ENCODE data around the gene KCTD3.

The KCTD3 gene

DNA sequence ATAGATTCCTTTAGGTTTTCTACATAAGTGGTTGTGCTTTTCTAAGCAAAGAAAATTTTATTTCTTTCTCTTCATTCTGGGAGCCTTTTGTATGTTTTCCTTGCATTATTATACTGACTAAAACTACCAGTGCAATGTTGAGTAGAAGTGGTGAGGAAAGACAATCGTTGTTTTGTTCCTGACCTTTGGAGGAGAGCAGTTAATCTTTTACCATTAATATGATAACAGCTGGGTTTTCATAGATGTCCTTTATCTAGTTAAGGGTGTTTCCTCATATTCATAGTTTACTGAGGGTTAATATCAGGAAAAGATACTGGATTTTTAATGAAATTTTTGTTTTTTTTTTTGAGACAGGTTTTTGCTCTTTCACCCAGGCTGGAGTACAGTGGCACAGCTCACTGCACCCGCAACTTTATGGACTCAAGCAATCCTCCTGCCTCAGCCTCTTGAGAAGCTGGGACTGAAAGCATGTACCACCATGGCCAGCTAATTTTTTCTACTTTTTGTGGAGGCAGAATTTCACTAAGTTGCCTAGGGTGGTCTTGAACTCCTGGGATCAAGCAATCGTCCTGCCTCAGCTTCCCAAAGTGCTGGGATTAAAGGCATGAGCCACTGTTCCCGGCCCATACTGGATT is 9.0 kb upstream of the KCTD3 start:
- DNase-seq = no peak

DNA sequence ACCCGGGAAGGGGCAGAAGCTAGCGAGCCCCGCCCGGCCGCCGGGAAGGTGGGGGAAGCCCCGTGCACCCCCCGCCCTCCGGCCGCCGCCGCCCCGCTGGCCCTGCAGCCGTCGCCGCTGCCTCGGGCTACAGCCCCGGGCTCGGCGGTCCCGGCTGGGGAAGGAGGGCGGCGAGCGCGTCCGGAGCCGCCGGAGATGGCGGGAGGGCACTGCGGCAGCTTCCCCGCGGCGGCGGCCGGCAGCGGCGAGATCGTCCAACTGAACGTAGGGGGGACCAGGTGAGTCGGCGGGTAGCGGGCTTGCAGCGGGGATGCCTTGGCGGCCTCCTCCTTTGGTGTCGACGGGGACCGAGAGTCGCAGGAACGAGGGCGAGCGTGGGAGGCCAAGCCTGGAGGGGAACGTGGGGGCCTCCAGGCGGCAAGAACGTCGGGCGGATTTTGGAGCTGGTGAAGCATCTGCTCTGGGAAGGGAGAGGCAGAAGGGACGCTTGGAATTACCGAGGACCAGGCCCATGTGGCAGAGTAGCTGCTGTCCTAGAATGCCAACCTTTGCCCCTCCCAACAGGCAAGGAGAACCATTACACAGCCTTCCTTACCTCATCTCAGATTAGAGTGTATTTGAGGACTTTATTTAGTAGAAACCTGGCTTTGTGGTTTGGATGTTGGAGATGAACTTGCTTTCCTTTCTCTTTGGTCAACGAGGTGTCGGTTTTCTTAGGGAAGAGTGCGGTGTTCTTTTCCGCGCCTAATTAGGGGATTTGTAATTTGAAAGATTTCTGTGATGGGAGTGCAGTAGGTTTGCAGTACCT is 591 bp downstream of the KCTD3 start:
- DNase-seq = peak; percentile 51

DNA sequence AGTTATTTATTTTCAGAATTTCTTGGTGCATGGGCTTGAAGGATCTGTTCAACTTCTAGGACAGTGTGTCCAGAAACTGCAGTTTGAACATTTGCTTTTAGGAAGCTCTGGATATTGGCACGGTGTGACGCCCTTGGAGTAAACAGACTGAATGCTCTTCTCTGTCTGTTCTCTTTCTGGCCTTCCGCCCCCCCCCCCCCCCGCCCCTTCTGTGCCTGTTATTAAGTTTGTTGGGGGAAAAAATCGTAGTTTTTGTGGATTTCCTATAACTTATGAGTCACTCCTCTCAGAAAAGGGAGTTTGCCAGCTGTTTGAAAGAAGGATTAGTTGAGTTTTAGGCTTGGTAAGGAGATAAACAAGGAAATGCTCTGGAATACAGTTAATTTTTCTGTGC is 1.2 kb downstream of the KCTD3 start:
- DNase-seq = no peak

DNA sequence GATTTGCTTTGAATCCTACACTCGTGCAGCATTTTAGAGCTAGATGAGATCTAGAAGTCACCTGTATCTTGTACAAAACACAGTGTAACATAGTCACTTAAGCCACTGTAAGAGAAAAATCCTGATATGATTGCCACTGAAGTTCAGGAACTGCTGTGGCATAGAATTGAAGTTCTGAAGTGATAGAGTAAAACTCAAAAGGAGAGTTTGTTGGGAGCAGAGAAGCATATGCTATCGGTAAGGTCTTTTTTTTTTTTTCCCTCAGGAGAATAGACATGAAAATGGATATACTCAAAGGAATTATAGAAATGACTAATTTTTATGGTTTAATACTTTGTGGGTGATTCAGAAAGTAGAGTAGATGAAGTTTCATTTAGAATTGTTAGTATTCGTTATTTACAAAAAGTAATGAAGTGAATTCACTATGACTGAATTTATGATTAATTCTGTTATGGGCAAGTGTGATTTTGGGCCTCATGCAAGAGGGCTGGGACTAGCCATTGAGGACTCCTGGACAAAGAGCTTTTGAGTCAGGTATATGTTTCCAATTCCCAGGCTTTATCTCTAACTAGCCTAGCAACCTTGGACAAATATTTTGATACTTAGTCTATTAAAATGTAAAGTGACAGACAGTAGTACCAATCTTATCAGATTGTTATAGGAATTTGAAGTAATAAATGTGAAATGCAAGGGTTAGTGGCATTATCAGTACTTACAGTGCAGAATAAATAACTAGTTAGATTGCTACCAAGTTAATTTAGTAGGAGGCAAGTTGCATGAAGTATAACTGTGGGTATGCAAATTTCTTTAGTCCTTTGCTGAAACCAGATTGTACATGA is 3.1 kb downstream of the KCTD3 start:
- no peak for DNase-seq

DNA sequence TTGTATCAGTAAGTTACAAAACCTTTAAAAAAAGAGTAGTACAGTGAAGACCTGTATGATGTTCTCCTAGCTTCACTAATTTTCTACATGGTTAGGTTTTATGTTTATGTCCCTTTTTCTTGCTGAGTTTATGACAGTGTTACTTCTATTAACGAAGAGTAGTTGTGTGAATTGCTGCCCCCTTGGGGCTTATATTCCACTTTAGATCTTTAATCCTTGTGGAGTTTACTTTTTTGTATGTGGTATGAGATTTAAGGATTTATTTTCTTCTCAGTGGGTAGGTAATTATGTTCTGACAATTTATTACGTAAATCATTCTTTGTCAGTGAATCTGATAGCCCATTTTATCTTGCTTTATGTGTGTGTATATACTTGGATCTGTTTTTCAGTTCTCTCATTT is 14.8 kb downstream of the KCTD3 start:
- DNase-seq = no peak

DNA sequence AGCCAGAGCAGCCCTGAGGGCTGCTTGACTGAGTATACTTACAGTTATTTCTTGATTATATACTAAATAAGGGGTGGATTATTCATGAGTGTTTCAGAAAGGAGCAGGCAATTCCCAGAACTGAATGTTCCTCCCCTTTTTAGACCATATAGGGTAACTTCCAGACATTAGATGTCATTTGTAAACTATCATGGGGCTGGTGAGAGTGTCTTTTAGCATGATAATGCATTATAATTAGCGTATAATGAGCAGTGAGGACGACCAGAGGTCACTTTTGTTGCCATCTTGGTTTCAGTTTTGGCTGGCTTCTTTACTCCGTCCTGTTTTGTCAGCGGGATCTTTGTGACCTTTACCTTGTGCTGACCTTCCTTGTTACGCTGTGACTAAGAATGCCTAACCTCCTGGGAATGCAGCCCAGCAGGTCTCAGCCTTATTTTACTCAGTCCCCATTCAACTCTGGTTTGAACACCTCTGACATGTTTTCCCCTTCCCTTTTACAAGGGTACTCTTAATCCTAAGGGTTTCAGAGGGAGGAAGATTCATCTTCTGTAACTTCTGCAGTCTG is 16.2 kb downstream of the KCTD3 start:
- no peak for DNase-seq

DNA sequence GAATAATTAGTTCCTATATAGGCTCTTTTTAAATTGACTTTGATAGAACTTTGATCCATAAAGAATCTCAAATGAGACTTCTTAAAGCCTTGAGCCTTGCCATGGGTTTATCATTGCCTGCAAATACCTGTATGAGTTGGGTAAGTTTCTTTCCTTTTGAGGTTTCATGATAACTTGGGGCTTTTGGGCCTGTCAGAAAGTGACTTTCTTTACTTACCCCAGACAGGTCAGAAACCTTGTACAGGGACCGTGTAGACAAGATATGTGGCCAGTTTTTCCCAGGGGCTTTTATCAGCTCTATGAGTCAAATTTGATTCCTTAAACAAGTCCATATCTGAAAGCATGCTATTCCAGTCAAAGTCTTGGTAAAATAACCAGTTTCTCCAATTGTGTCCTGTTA is 17.3 kb downstream of the KCTD3 start:
- no peak for DNase-seq

DNA sequence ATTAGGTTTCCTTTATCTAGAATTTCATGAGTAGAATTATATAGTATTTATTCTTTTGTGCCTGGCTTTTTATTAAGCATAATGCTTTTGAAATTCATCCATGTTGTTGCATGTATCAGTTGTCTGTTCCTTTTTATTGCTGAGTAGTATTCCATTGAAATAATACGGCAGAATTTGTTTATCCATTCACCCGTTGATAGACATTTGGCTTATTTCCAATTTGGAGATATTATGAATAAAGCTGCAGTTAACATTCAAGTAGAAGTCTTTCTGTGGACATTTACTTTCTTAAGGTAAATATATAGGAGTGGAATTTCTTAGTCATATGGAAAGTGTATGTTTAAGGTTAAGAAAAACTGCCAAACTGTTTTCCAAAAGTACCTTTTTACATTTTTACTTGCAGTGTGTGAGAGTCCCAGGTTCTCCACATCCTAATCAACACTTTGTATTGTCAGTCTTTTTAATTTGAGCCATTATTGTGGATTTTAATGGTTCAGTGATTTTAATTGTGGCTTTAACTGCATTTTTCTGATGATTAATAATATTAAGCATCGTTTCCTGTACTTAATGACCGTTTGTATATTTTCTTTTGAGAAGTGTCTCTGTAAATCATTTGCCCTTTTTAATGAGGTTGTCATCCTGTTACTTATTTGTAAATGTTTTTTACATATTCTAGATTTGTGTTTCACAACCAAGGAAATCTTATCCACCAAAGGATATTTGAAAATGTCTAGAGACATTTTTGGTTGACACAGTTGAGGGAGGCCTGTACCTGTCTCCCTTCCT is 22.7 kb downstream of the KCTD3 start:
- no peak for DNase-seq

DNA sequence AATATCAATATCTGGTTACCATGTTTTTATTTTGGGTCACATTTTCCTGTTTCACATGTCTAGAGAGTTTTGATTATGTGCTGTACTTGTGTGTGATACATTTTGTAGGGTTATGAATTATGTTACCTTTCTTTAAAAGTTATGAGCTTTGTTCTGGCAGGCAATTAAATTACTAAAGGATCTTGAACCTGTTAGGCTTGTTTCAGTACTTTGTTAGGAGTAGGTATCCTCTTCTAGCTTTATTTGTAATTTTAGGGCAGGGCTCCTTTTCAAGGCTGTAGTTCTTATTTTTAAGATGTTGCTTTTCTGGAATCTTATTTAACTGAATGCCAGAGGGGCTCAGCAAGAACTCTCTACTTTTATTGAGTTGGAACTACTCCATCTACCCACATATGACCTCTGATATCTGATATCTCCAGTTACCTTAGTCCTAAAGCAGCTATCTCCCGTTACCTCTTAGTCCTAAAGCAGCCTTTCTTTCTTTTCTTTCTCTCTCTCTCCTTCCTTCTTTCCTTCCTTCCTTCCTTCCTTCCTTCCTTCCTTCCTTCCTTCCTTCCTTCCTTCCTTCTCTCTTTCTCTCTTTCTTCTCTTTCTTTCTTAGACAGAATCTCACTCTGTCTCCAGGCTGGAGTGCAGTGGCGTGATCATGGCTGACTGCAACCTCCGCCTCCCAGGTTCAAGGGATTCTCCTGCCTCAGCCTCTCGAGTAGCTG is 23.8 kb downstream of the KCTD3 start:
- no peak for DNase-seq

DNA sequence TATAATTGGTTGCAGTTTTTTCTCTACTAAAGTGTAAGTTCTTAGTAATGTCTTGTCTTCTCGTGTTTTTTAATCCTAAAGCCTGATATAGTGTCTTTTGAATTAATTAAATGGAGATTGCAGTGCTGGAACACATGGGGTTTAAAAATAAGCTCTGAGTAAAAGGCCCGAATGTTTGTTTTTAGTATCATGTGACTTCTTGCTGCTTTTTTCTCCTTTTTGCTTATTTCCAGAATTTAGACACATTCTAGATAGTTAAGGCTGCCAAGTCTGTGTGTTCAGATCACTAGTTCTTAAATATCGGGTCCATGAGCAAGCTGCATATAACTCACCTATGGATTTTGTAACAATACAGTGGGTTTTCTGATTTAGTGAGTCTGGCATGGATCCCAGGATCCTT is 27.5 kb downstream of the KCTD3 start:
- no peak for DNase-seq

DNA sequence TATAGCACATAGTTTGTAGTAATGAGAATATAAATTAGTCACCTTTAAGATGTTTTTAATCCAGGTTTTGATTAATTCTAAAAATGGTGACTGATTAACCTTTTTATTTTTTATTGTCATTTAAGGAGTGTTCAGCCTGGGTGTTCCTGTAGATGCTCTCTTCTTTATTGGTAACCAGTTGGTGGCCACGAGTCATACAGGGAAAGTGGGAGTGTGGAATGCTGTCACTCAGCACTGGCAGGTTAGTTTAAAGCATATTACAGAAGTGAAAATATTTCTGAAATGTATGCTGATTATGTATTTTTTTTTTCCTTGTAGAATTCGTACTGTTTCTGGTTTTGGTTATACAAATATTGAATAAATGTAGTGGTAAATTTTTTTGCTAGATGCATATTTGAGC is 28.1 kb downstream of the KCTD3 start:
- no peak for DNase-seq

DNA sequence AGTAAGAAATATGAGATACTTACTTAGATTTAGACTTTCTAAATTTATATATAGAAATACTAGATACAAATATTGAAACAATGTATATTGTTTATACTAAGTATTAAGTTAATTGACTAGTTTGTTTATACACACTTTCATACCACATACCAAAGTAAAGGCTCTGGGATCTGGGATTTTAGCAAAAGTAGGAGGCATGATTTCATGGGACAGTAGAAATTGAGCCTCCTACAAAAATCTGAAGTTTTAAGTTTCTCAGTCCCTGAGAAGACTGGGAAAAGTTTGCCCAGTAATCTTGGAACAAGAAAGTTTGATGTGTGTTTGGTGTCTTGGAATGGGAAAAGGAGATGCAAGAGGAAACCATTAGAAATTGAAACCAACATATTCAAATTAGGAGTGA is 30.9 kb downstream of the KCTD3 start:
- no peak for DNase-seq

DNA sequence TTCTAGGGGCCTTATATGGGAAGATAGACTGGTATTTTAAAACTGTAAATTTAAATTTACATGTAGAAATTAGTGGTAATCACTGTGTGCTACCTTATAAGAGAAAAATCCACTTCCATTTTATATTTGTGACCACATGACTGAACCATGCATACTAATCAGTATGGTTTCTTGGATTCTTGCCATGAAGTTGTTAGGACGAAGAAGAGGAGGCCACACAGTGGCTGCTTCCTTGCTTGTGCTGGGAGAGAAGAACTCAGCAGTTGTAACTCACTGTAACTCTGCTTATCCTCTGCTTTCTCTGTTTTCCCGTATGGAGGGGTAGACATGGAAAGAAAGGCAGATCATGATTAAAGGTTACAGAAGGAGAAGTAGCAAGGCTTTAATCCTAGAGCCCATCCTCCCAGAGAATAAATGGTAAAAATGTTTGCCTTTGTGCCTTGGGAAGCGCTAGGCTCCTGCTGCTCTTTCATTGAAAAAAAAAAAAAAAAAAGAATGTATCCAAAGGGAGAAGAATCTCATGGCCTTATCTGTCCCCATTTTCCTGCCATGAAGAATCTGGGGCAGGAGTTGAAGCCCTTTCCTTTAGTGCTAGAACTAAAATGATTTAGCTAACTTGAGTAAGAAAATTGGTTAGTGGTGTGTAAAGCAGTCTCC is 32.4 kb downstream of the KCTD3 start:
- peak; percentile 10 for DNase-seq

DNA sequence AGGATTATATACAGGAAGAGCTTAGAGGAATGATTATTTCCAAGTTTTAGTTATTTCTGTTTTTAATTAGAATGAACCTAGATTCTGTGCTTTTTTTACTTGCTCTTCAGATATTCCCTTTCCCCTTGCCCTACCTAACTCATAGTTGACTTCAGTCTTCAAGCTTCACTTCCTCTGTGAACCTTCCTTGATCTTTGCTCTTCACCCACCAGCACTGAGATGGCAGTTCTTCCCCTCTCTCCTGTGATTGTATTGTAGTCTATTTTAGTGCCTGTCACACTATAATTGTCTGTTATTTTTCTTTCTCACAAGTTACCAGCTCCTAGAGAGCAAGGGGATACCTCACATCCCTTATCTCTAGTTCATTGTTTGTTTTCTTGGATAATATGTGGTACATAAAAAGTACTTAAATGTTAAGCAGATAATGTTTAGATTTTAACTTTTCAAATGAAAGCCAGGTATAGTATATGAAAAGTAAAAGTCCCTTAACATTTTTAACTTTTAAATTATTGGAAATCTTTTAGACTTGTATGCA is 33.2 kb downstream of the KCTD3 start:
- no peak for DNase-seq

DNA sequence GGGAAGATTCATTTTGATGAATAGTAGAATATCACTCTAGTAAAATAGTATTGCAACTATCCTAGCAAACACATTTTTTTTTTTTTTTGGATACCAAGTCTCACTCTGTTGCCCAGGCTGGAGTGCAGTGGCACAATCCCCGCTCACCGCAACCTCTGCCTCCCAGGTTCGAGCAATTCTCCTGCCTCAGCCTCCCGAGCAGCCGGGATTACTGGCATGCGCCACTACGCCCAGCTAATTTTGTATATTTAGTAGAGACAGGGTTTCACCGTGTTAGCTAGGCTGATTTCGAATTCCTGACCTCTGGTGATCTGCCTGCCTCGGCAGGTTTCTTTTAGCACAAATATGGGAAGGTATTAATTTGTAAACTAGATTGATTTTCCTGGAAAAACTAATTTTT is 33.8 kb downstream of the KCTD3 start:
- no peak for DNase-seq

DNA sequence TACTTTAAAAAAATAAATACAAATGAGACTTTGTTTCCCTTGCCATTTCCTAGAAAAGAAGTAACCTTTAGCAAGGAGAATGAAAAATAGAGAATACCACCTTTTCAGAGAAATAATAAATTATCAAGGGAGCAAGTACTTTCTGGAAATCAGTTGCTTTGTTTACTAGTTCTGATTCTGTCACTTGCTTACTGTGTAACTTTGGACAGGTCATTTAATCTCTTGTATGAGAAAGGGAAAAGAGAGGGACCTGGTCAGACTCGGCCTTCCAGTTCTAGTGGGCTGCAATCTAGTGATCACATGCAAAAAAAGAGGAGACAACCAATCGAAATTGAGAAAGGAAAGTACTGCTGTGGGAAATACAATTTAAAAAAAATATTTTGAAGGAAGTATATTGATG is 34.2 kb downstream of the KCTD3 start:
- no peak for DNase-seq

DNA sequence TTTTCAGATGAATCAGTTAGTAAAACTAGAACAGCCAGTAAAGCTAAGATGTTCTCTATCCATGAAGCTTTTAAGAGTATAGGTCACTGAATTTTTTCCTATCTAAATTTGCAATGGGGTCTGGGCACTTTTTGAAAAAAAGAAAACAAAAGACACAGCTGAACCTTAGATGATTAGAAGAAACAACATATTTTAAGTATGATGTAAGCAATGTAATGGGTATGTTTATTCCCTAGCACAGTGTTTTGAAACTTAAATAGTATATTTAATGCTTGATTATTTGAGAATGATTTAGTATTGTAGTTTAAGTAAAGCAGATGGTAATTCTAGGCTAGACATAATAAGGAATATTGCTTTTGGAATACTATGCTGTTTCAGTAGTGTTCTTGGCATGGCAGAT is 36.2 kb downstream of the KCTD3 start:
- DNase-seq = no peak

DNA sequence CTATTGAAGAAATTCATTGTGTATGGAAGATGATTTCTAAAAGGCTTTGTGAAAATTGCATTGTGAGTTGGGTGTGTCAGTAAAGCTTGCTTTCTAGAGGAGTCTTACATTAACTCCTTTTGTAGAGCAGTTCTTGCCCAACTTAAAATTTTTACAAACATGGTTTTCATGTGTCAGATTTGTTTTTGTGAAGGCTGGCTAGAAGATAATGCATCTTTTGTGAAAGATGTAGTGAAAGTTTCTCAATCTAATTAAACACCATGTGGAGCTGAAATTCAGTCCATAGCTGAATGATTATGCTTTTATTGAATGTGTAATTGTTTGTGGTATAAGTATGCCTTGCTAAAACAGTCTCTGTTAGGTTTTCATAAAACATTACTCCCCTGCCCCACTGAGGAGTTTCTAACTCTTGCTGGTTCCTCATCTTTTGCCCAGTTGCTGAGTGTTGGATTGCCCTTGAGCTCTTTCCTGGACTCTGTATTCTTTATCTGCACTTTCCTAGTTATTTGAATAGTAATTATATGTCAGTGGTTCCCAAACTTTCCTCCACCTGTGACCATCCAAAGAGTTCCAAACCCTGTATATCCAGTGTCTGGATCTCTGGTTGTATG is 38.0 kb downstream of the KCTD3 start:
- DNase-seq = no peak

DNA sequence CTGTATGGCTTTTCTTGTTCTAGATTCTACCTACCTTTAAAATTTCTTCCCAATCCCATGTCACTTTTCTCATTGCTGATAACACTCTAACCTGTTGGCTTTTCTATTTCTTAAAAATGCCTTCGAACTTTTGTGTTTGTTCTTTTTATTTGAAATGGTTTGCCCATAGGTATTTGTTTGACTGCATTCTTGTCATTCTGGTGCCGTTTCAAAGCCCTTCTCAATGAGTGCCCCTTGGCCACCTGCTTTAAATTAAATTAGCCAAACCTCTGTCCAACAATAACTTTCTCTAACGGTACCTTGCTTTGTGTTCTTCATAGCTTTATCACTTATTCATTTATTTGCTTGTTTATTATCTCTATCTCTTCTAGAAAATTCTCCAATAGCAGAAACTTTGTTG is 38.9 kb downstream of the KCTD3 start:
- DNase-seq = no peak

DNA sequence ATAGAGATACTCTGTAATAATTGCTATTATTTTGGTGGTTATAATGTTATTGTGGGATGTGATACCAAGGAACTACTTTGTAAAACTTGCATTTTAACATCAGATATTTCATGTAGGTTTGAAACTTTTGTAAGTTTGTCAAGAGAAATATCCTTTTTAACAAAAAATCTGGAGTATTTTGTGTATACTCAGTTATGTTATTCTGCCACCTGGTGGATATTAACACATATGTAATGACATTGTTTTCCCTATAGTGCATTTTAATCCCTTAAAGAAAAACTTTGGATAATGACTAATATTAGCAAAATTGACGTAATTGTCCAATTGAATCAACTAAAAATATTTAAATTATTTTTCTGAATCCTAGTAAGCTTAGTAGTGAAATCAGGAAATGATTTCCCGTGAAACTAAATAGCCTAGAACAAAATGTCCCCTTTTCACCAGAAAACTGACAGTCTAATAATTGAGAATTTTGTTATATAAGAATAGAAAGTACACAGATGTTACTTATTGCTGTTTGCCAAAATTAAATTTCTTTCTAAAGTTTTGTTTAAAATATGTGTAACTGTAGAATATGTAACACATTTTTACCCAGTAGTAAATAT is 39.6 kb downstream of the KCTD3 start:
- DNase-seq = no peak
